ENCODE measurements around the gene BBS5. TPM values are rescaled to one million over a fixed set of nuclear protein-coding genes. Genes with fewer than 3 reads are reported as not detected.
"Not testable (repeated sequence)": the region's sequence is repeated elsewhere in the genome, so short reads cannot be mapped to it uniquely, and the experiment has no call there.

The BBS5 gene
- total and polyA plus RNA-seq, 7 donors, result 3.7 to 12.3 (median 9.0) TPM

- no peaks in the 10 kb centered on the region for H3K27me3 ChIP-seq (ENCODE audit: insufficient read depth in 3 of 3, low read length in 2 of 3)
- H3K4me3 ChIP-seq, result no peak overlapping the region
- H3K36me3 ChIP-seq (ENCODE audit: insufficient read depth in 1 of 2, low read depth in 1 of 2), result peaks cover 5 to 96% of the 10 kb centered on the region in 2 donors
- H3K27ac ChIP-seq, result peak overlapping the region; percentile 57
- 59 to 69% (median 61%) methylated on average over 5 of the region's 5 CpGs for WGBS, 3 donors
- ATAC-seq (no peak), DNase-seq (no peak)
- peaks cover 34% of the 10 kb centered on the region for H3K4me1 ChIP-seq
- no peaks in the 10 kb centered on the region for H3K9me3 ChIP-seq
- no peak for TF ChIP-seq CTCF (IDR thresholded peaks at IDR 0.05)
- intact Hi-C loops (cut with DNase I), result no loop called here
Observed at GRCh38 chr2:169523681-169524080, 44.4 kb downstream of the BBS5 start.

- no peak for DNase-seq
- Histone ChIP-seq H3K27me3 (ENCODE audit: insufficient read depth in 3 of 3, low read length in 2 of 3) (no peaks in the 10 kb centered on the region), H3K36me3 (ENCODE audit: insufficient read depth in 1 of 2, low read depth in 1 of 2) (peaks cover 8 to 98% of the 10 kb centered on the region in 2 donors), H3K4me3 (no peak overlapping the region), H3K27ac (peak overlapping the region; percentile 33), H3K9me3 (no peaks in the 10 kb centered on the region), H3K4me1 (peaks cover 29% of the 10 kb centered on the region)
- no peak for ATAC-seq
- intact Hi-C loops (cut with DNase I), result no loop called here
- 62 to 78% (median 63%) methylated on average over 2 of the region's 2 CpGs for WGBS, 3 donors
- TF ChIP-seq CTCF (IDR thresholded peaks at IDR 0.05), result no peak
Observed at GRCh38 chr2:169525434-169525833, 46.1 kb downstream of the BBS5 start.

- Histone ChIP-seq H3K27me3 (ENCODE audit: insufficient read depth in 3 of 3, low read length in 2 of 3) (no peaks in the 10 kb centered on the region), H3K27ac (peak overlapping the region; percentile 53), H3K9me3 (no peaks in the 10 kb centered on the region), H3K4me1 (peaks cover 19% of the 10 kb centered on the region), H3K36me3 (ENCODE audit: insufficient read depth in 1 of 2, low read depth in 1 of 2) (peaks cover 8 to 98% of the 10 kb centered on the region in 2 donors), H3K4me3 (no peak overlapping the region)
- intact Hi-C loops (cut with DNase I), result no loop called here
- no peak for DNase-seq
- no peak for TF ChIP-seq CTCF (IDR thresholded peaks at IDR 0.05)
- ATAC-seq, result no peak
Observed at GRCh38 chr2:169526451-169526850, 47.2 kb downstream of the BBS5 start.

- H3K36me3 ChIP-seq (ENCODE audit: insufficient read depth in 1 of 2, low read depth in 1 of 2), result peaks cover 8 to 83% of the 10 kb centered on the region in 2 donors
- no peaks in the 10 kb centered on the region for H3K9me3 ChIP-seq
- TF ChIP-seq CTCF (IDR thresholded peaks at IDR 0.05), result peak; percentile 90
- DNase-seq (peak; percentile 49 to 75), ATAC-seq (peak; percentile 68 to 81 (median 76))
- H3K27ac ChIP-seq, result peak overlapping the region; percentile 33
- 7 to 18% (median 9%) methylated on average over 2 of the region's 2 CpGs for WGBS, 3 donors
- no peaks in the 10 kb centered on the region for H3K27me3 ChIP-seq (ENCODE audit: insufficient read depth in 3 of 3, low read length in 2 of 3)
- intact Hi-C loops (cut with DNase I), result no loop called here
- peaks cover 5% of the 10 kb centered on the region for H3K4me1 ChIP-seq
- H3K4me3 ChIP-seq, result no peak overlapping the region
Observed at GRCh38 chr2:169528271-169528701, 49.0 kb downstream of the BBS5 start.

GRCh38 chr2:169539460-169539859, 60.2 kb downstream of the BBS5 start:
- intact Hi-C loops (cut with DNase I), result not testable (repeated sequence)
- 92 to 96% (median 93%) methylated on average over 2 of the region's 2 CpGs for WGBS, 3 donors
- peaks cover 0 to 74% of the 10 kb centered on the region in 2 donors for H3K36me3 ChIP-seq (ENCODE audit: insufficient read depth in 1 of 2, low read depth in 1 of 2)

More at GRCh38 chr2:169539460-169539859, 60.2 kb downstream of the BBS5 start:
- H3K4me1 ChIP-seq; H3K9me3 ChIP-seq; H3K27me3 ChIP-seq (ENCODE audit: insufficient read depth in 3 of 3, low read length in 2 of 3); DNase-seq; H3K4me3 ChIP-seq; H3K27ac ChIP-seq: not testable (repeated sequence)
- peak in 1 of 4 donors; percentile 16 for ATAC-seq
